ENCODE results near the gene AXL.
"Not testable (repeated sequence)": the region's sequence is repeated elsewhere in the genome, so short reads cannot be mapped to it uniquely, and the experiment has no call there.

The AXL gene

GRCh38 chr19:41206926-41207750, 11.9 kb upstream of the AXL start:
- DNase-seq = no peak

GRCh38 chr19:41214161-41214560, 4.9 kb upstream of the AXL start:
- no peak for DNase-seq

- no peak for DNase-seq
Observed at GRCh38 chr19:41217741-41218140, 1.3 kb upstream of the AXL start.

DNA sequence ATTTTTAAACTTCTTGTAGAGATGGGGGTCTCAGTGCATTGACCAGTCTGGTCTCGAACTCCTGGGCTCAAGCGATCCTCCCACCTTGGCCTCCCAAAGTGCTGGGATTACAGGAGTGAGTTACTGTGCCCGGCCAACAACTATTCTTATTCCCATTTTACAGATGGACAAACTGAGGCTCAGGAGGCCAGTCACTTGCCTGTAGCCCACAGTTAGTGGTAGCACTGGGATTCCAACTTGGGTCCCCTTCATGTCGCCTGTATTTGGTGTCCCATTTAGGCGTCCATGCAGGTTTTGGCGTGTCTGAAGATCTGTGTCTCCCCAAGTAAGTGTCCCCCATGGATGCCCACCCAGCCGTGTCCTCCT, 791 bp upstream of the AXL start:
- no peak for DNase-seq

- DNase-seq = no peak
Observed at GRCh38 chr19:41219924-41220567, 1.0 kb downstream of the AXL start.

GRCh38 chr19:41220811-41221210, 1.8 kb downstream of the AXL start:
- DNase-seq = no peak

GRCh38 chr19:41221514-41222205, 2.6 kb downstream of the AXL start:
- no peak for DNase-seq

DNA sequence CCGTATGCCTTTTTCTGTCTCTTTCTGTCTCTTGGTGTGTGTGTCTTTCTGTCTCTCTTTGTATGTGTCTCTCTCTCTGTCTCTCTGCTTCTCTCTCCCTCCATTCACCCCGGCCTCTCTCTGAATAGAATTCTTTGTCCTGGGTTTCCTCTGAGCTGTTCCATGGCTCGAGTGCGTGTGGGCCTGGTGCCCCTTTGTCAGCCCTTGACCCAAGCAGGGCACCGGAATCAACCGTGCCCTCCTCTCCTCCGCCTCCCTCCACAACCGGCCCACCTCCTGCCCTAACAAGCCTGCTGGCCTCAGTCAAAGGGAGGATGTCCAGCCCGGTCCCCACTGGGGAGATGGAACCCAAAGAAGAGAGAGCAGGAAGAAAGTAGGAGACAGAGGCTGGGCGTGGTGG, 3.2 kb downstream of the AXL start:
- no peak for DNase-seq

- DNase-seq = no peak
Observed at GRCh38 chr19:41223431-41224234, 4.6 kb downstream of the AXL start.

- DNase-seq = no peak
Observed at GRCh38 chr19:41224632-41225031, 5.6 kb downstream of the AXL start.

DNA sequence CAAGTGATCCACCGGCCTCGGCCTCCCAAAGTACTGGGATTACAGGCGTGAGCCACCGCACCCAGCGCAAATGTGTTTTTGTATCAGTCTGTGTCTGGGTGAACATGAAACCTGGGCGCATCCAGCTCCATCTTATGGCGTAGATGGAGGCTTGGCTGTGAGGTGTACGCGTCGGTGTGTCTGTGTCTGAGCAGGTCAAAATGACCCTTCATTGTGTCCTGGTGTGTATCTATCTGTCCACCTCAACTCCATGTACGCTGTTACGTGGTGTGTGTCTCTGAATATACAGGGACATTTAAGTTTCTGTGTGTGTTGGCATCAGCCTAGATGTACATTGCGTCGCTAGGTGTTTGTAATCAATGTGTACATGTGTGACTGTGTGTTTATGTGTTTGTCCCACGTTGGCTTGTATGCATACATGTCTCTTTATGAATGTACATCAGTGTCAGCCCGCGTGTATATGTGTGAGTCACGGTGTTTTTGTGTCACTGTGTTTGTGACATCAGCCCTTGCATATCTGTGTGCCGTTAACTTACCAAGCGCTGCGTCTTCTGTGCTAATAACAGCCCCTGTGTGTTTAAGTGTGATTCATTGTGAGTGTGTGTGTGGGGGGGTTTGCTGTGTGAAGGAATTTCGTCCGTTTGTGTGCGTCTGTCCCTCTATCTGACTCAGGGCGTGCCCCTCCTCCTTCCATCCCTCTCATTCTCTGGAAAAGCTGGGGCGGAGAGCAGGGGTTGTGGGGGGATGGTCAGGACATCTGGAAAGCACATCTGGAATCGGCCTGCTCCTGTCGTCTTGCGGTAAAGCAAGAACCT, 6.4 kb downstream of the AXL start:
- DNase-seq = peak; percentile 66

- DNase-seq = no peak
Observed at GRCh38 chr19:41226053-41226873, 7.2 kb downstream of the AXL start.

DNA sequence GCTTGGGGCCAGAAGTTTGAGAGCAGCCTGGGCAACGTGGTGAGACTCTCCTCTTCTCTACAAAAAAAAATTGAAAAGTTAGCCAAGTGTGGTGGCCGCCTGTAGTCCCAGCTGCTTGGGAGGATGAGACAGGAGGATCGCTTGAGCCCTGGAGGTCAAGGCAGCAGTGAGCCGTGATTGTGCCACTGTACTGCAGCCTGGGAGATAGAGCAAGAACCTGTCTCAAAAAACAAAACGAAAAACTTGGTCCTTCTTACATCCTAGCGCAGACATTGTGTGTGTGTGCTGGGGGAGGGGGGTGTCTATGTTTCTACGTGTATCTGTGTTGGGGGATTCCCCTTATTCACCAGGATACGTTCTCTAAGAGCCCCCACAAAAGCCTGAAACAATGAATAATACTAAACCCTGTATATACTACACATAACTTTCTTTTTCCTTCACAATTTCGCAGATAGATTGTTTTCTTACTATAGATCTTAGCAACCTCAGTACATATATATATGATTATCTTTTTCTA, 7.9 kb downstream of the AXL start:
- DNase-seq = no peak

DNA sequence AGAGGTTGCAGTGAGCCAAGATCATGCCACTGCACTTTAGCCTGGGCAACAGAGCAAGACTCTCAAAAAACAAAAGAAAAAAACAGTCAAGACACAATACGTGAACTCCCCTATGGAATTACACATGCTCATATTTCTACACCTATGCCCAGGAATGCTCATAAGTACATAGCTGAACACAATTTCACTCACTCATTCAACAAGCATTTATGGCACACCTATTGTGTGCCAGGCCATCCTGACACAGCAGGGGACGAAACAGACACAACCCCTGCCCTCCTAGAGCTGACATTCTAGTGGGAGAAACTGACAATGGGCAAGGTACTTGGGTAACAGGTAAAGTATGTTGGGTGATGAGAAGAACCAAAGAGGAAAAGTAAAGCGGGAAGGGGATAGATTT, 9.5 kb downstream of the AXL start:
- no peak for DNase-seq

DNA sequence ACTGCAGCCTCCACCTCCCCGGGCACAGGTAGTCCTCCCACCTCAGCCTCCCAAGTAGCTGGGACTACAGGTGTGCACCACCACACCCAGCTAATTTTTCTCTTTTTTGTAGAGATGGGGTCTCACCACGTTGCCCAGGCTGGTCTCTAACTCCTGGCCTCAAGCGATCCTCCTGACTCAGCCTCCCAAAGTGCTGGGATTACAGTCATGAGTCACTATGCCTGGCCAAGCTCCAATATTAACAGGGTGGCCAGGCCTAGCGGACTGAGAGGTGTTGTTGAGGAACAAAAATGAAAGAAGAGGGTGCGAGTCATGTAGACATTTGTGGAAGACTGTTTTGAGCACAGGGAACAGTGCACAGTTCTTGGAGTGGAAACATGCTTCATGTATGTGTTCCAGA, 10.3 kb downstream of the AXL start:
- not testable (repeated sequence) for DNase-seq

DNA sequence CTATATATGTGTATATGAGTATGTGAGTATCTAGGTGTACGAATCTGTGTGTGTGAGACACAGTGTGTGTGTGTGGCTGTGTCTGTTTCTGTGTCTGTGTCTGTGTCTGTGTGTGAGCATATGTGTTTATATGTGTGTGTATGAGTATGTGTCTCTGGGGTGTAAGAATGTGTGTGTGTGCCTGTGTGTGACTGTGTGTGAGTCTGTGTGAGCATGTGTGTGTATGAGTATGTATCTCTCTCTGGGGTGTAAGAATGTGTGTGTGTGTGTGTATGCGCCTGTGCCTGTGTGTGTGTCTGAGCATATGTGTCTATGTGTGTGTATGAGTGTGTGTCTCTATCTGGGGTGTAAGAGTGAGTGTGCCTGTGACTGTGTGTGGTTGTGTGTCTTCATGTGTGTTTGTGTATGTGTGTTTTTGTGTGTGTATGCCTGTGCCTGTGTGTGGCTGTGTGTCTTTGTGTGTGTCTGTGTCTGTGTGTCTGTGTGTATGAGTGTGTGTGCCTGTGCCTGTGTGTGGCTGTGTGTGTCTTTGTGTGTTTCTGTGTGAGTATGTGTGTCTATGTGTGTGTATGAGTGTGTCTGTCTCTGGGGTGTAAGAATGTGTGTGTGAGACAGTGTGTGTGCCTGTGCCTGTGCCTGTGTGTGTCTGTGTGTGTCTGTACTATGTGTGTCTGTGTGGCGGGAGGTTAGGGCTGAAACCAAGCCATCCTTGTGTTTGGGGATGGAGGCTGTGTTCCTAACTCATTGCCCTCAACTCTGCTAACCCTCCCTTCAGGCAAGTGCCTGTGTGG, 11.2 kb downstream of the AXL start:
- no peak for DNase-seq

DNA sequence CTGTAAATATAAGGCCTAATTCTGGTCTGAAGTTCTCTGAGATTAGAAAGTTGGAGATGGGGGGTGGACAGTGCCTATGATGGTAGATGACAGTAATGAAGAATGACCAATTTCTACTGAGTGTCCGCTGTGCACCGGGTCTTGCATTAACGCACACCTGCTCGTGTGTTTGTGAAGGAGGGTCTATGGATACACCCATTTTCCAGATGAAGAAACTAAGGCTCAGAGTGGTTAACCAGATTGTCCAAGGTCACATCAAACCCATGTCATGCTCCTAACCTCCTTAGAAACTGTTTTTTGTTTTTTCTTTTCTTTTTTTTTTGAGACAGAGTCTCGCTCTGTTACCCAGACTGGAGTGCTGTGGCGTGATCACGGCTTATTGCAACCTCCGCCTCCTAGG, 13.7 kb downstream of the AXL start:
- DNase-seq = no peak

GRCh38 chr19:41233748-41234240, 14.8 kb downstream of the AXL start:
- DNase-seq = no peak

DNA sequence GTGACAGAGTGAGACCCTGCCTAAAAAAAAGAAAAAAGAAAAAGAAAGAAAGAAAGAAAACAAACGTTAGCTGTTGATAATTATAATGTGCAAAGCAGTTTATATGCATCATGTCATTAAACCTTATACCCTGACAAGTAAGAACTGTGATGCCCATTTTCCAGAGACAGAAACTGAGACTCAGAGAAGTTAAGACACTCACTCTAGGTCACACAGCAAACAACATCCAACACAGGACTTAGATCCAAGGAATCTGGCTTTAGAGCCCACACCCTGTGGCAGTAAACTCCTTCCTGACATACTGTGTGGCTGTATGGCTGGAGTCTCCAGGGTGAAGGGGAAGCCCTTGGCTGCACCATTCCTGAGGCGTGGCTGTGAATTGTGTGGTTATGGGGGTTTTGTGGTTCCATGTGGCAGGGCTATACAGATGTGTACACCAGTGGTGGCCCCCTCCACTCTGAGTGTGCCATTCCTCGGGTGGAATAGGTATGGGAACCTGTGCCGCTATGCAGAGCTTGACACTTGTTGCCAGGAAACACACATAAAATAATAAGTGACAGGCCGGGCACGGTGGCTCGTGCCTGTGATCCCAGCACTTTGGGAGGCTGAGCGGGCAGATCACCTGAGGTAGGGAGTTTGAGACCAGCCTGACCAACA, 15.6 kb downstream of the AXL start:
- no peak for DNase-seq

GRCh38 chr19:41235480-41235879, 16.5 kb downstream of the AXL start:
- no peak for DNase-seq

Measured in CD4-positive, alpha-beta T cell treated with Interleukin-4 for 4 hours (primary cell).